ENCODE measurements around the gene OTUD3.

Gene OTUD3

GRCh38 chr1:19872190-19872589, 10.0 kb upstream of the OTUD3 start:
- no peaks in the 10 kb centered on the region for H3K27me3 ChIP-seq (ENCODE audit: control insufficient read depth in 1 of 2, insufficient read depth in 1 of 2, low read length in 2 of 2)
- no peak overlapping the region for H2BK15ac ChIP-seq (ENCODE audit: low read depth, poor library complexity, severe bottlenecking)
- WGBS = 94% methylated on average over 6 of the region's 7 CpGs
- no peak overlapping the region for H4K8ac ChIP-seq (ENCODE audit: low read length)
- no peak overlapping the region for H3K18ac ChIP-seq (ENCODE audit: low read depth in 1 of 2, low read length in 2 of 2)
- H2AK5ac ChIP-seq (ENCODE audit: low read length, severe bottlenecking) = no peak overlapping the region
- H3K9me3 ChIP-seq (ENCODE audit: control insufficient read depth, low read length) = no peaks in the 10 kb centered on the region
- H3K14ac ChIP-seq (ENCODE audit: low read length in 2 of 2) = no peak overlapping the region
- H2BK12ac ChIP-seq (ENCODE audit: low read length in 2 of 2) = no peak overlapping the region
- no peak overlapping the region for H3K4me2 ChIP-seq (ENCODE audit: low read length, poor library complexity, severe bottlenecking)
- no peak overlapping the region for H2BK5ac ChIP-seq (ENCODE audit: low read depth, low read length, poor library complexity, severe bottlenecking)
- H4K91ac ChIP-seq (ENCODE audit: low read length) = no peak overlapping the region
- H3K4me1 ChIP-seq (ENCODE audit: control insufficient read depth, insufficient read depth, low read depth, low read length) = peaks cover 1% of the 10 kb centered on the region
- no peak for DNase-seq
- H2BK120ac ChIP-seq (ENCODE audit: low read depth, low read length) = no peak overlapping the region
- H3K79me1 ChIP-seq (replicated peaks; ENCODE audit: low read length, poor library complexity, severe bottlenecking) = no peaks in the 10 kb centered on the region
- H3K9ac ChIP-seq (ENCODE audit: low read length) = no peak overlapping the region
- no peak overlapping the region for H3K4ac ChIP-seq (ENCODE audit: low read depth in 1 of 2, low read length in 2 of 2)
- H3K23ac ChIP-seq (ENCODE audit: low read length in 2 of 2) = no peak overlapping the region
- no peak overlapping the region for H3K4me3 ChIP-seq (ENCODE audit: insufficient read depth in 1 of 2, low read depth in 1 of 2, low read length in 2 of 2)
- H3K36me3 ChIP-seq (ENCODE audit: control insufficient read depth in 1 of 2, insufficient read depth in 2 of 2, low read depth in 1 of 2, low read length in 2 of 2) = no peaks in the 10 kb centered on the region
- no peak overlapping the region for H3K27ac ChIP-seq (ENCODE audit: low read length, poor library complexity, severe bottlenecking)
- no peak overlapping the region for H2AFZ ChIP-seq (ENCODE audit: low read depth, low read length)

GRCh38 chr1:19877181-19877750, 4.9 kb upstream of the OTUD3 start:
- Histone ChIP-seq H2AK5ac (ENCODE audit: low read length, severe bottlenecking) (no peak overlapping the region), H3K27me3 (ENCODE audit: control insufficient read depth in 1 of 2, insufficient read depth in 1 of 2, low read length in 2 of 2) (no peaks in the 10 kb centered on the region), H3K4ac (ENCODE audit: low read depth in 1 of 2, low read length in 2 of 2) (no peak overlapping the region), H3K23ac (ENCODE audit: low read length in 2 of 2) (no peak overlapping the region), H3K4me2 (ENCODE audit: low read length, poor library complexity, severe bottlenecking) (no peak overlapping the region), H3K79me1 (replicated peaks; ENCODE audit: low read length, poor library complexity, severe bottlenecking) (no peaks in the 10 kb centered on the region), H3K36me3 (ENCODE audit: control insufficient read depth in 1 of 2, insufficient read depth in 2 of 2, low read depth in 1 of 2, low read length in 2 of 2) (no peaks in the 10 kb centered on the region), H3K18ac (ENCODE audit: low read depth in 1 of 2, low read length in 2 of 2) (no peak overlapping the region), H2BK12ac (ENCODE audit: low read length in 2 of 2) (no peak overlapping the region), H2AFZ (ENCODE audit: low read depth, low read length) (no peak overlapping the region), H3K4me1 (ENCODE audit: control insufficient read depth, insufficient read depth, low read depth, low read length) (peaks cover 1% of the 10 kb centered on the region), H3K4me3 (ENCODE audit: insufficient read depth in 1 of 2, low read depth in 1 of 2, low read length in 2 of 2) (no peak overlapping the region), H4K8ac (ENCODE audit: low read length) (no peak overlapping the region), H2BK120ac (ENCODE audit: low read depth, low read length) (no peak overlapping the region), H2BK5ac (ENCODE audit: low read depth, low read length, poor library complexity, severe bottlenecking) (no peak overlapping the region), H3K9me3 (ENCODE audit: control insufficient read depth, low read length) (no peaks in the 10 kb centered on the region), H3K27ac (ENCODE audit: low read length, poor library complexity, severe bottlenecking) (no peak overlapping the region), H3K14ac (ENCODE audit: low read length in 2 of 2) (no peak overlapping the region), H3K9ac (ENCODE audit: low read length) (no peak overlapping the region), H4K91ac (ENCODE audit: low read length) (no peak overlapping the region), H2BK15ac (ENCODE audit: low read depth, poor library complexity, severe bottlenecking) (no peak overlapping the region)
- WGBS = 93% methylated on average over 16 of the region's 16 CpGs
- no peak for DNase-seq

DNA sequence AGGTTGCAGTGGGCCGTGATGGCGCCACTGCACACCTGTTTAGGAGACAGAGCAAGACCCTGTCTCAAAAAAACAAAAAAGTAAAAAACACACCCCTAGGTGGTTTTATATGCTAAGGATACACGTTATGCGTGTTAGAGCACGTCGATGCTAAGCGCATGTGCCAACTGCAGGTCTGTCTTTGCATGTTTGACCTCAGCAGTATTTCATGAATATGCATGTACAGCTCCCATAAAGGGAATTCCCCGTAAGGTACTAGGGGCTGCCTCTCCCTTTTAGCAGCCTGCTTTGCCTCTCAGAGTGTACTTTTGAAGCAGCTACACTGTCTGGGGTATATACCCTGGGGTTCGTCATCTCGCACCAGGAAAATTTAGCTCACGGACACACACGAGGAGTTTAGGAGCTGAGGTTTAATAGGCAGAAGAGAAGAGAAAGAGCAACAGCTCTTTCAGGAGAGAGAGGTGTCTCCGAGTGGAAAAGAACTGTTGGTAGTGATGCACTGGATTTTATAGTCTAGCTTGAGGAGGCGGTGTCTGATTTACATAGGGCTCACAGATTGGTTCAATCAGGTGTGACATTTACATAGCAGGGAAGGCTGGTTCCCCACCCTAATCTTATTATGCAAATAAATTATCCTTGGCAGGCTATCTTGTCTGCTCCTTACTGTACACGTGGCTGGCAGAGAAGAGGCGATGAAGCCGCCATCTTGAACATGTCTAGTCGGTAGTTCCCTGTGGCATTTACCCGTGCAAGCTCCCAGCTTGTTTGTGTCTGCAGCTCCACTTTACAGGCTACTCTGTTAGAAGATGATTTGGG, 4.2 kb upstream of the OTUD3 start:
- Histone ChIP-seq H4K91ac (ENCODE audit: low read length) (no peak overlapping the region), H3K14ac (ENCODE audit: low read length in 2 of 2) (peak overlapping the region in 1 of 2 experiments; percentile 36), H2BK5ac (ENCODE audit: low read depth, low read length, poor library complexity, severe bottlenecking) (no peak overlapping the region), H4K8ac (ENCODE audit: low read length) (no peak overlapping the region), H3K4me2 (ENCODE audit: low read length, poor library complexity, severe bottlenecking) (no peak overlapping the region), H2AFZ (ENCODE audit: low read depth, low read length) (no peak overlapping the region), H3K27ac (ENCODE audit: low read length, poor library complexity, severe bottlenecking) (no peak overlapping the region), H3K27me3 (ENCODE audit: control insufficient read depth in 1 of 2, insufficient read depth in 1 of 2, low read length in 2 of 2) (no peaks in the 10 kb centered on the region), H3K9me3 (ENCODE audit: control insufficient read depth, low read length) (no peaks in the 10 kb centered on the region), H3K23ac (ENCODE audit: low read length in 2 of 2) (no peak overlapping the region), H3K4me1 (ENCODE audit: control insufficient read depth, insufficient read depth, low read depth, low read length) (peaks cover 1% of the 10 kb centered on the region), H2BK12ac (ENCODE audit: low read length in 2 of 2) (no peak overlapping the region), H2BK15ac (ENCODE audit: low read depth, poor library complexity, severe bottlenecking) (no peak overlapping the region), H3K9ac (ENCODE audit: low read length) (no peak overlapping the region), H3K18ac (ENCODE audit: low read depth in 1 of 2, low read length in 2 of 2) (no peak overlapping the region), H2AK5ac (ENCODE audit: low read length, severe bottlenecking) (no peak overlapping the region), H3K79me1 (replicated peaks; ENCODE audit: low read length, poor library complexity, severe bottlenecking) (no peaks in the 10 kb centered on the region), H2BK120ac (ENCODE audit: low read depth, low read length) (no peak overlapping the region), H3K36me3 (ENCODE audit: control insufficient read depth in 1 of 2, insufficient read depth in 2 of 2, low read depth in 1 of 2, low read length in 2 of 2) (no peaks in the 10 kb centered on the region), H3K4me3 (ENCODE audit: insufficient read depth in 1 of 2, low read depth in 1 of 2, low read length in 2 of 2) (no peak overlapping the region), H3K4ac (ENCODE audit: low read depth in 1 of 2, low read length in 2 of 2) (no peak overlapping the region)
- WGBS = 92% methylated on average over 18 of the region's 19 CpGs
- DNase-seq = no peak

- Histone ChIP-seq H3K4me1 (ENCODE audit: control insufficient read depth, insufficient read depth, low read depth, low read length) (no peaks in the 10 kb centered on the region), H3K4me3 (ENCODE audit: insufficient read depth in 1 of 2, low read depth in 1 of 2, low read length in 2 of 2) (no peak overlapping the region), H4K8ac (ENCODE audit: low read length) (no peak overlapping the region), H3K4ac (ENCODE audit: low read depth in 1 of 2, low read length in 2 of 2) (no peak overlapping the region), H2BK12ac (ENCODE audit: low read length in 2 of 2) (no peak overlapping the region), H3K9ac (ENCODE audit: low read length) (no peak overlapping the region), H3K14ac (ENCODE audit: low read length in 2 of 2) (no peak overlapping the region), H2BK15ac (ENCODE audit: low read depth, poor library complexity, severe bottlenecking) (no peak overlapping the region), H3K27ac (ENCODE audit: low read length, poor library complexity, severe bottlenecking) (no peak overlapping the region), H4K91ac (ENCODE audit: low read length) (no peak overlapping the region), H3K36me3 (ENCODE audit: control insufficient read depth in 1 of 2, insufficient read depth in 2 of 2, low read depth in 1 of 2, low read length in 2 of 2) (no peaks in the 10 kb centered on the region), H2AK5ac (ENCODE audit: low read length, severe bottlenecking) (no peak overlapping the region), H3K27me3 (ENCODE audit: control insufficient read depth in 1 of 2, insufficient read depth in 1 of 2, low read length in 2 of 2) (no peaks in the 10 kb centered on the region), H3K9me3 (ENCODE audit: control insufficient read depth, low read length) (no peaks in the 10 kb centered on the region), H3K4me2 (ENCODE audit: low read length, poor library complexity, severe bottlenecking) (no peak overlapping the region), H2AFZ (ENCODE audit: low read depth, low read length) (no peak overlapping the region), H2BK120ac (ENCODE audit: low read depth, low read length) (no peak overlapping the region), H3K18ac (ENCODE audit: low read depth in 1 of 2, low read length in 2 of 2) (no peak overlapping the region), H3K79me1 (replicated peaks; ENCODE audit: low read length, poor library complexity, severe bottlenecking) (peaks cover 2% of the 10 kb centered on the region), H3K23ac (ENCODE audit: low read length in 2 of 2) (no peak overlapping the region), H2BK5ac (ENCODE audit: low read depth, low read length, poor library complexity, severe bottlenecking) (no peak overlapping the region)
- whole genome bisulfite sequencing = 95% methylated on average over 12 of the region's 12 CpGs
- DNase-seq = no peak
These were observed 3.6 kb upstream of the OTUD3 start for GRCh38 chr1:19878637-19878985.

Data from mesenchymal stem cell (in vitro differentiated cells and primary cell).